Tibial nerve (tissue), 4 donors: ENCODE data around the gene PRXL2A.

Experiments
- EP300 ChIP-seq, 2 donors: sonication (generic); formaldehyde crosslinking; IDR thresholded peaks; one replicate each; pipeline ENCODE4 v1.6.1; 2017; ENCODE audit warnings: antibody characterized with exemption in 2 of 2, mild to moderate bottlenecking in 1 of 2
- POLR2A ChIP-seq, 2 donors: fragments of 450-650 bp; IDR thresholded peaks; one replicate each; pipeline ENCODE4 v1.6.1; 2017; ENCODE audit warnings: antibody characterized with exemption in 2 of 2, mild to moderate bottlenecking in 2 of 2, moderate library complexity in 2 of 2
- TF ChIP-seq, protein P1 (sequence below), 5 experiments: fragments of 200-600 bp in 3 of 5; fragments of 450-650 bp in 2 of 5; sonication (generic) in 3 of 5; IDR thresholded peaks; one replicate each; pipeline ENCODE4 v1.5.1; 2016 to 2019; ENCODE audit warnings: antibody characterized with exemption in 5 of 5, mild to moderate bottlenecking in 3 of 5, moderate library complexity in 2 of 5

DNA sequence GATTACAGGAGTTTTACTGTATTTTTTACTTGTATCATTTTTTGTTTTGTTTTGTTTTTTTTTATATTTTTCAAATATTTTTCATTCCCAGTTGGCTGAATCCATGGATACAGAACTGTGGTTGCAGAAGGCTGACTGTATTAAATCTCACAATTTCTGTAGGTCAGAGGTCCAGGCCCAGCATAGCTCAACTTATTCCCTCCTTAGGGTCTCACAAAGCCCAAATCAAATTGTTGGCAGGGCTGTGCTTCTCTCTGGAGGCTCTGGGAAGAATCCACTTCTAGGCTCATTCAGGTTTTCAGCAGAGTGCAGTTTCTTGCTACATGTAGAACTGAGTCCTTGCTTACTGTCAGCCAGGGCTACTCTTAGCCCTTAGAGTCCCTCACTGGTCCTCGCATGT, 68.3 kb downstream of the PRXL2A start:
- TF ChIP-seq, protein P1, sequence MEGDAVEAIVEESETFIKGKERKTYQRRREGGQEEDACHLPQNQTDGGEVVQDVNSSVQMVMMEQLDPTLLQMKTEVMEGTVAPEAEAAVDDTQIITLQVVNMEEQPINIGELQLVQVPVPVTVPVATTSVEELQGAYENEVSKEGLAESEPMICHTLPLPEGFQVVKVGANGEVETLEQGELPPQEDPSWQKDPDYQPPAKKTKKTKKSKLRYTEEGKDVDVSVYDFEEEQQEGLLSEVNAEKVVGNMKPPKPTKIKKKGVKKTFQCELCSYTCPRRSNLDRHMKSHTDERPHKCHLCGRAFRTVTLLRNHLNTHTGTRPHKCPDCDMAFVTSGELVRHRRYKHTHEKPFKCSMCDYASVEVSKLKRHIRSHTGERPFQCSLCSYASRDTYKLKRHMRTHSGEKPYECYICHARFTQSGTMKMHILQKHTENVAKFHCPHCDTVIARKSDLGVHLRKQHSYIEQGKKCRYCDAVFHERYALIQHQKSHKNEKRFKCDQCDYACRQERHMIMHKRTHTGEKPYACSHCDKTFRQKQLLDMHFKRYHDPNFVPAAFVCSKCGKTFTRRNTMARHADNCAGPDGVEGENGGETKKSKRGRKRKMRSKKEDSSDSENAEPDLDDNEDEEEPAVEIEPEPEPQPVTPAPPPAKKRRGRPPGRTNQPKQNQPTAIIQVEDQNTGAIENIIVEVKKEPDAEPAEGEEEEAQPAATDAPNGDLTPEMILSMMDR (IDR thresholded peaks at IDR 0.05): no peak
- TF ChIP-seq POLR2A (IDR thresholded peaks at IDR 0.05) (no peak), EP300 (IDR thresholded peaks at IDR 0.05) (no peak)
